Karpas-422 (cell line): Measurements from ENCODE around the gene ABCG4. TPM values are rescaled to one million over a fixed set of nuclear protein-coding genes. Genes with fewer than 3 reads are reported as not detected.
A peak's percentile ranks its signal among the peaks of the same experiment; 100 is the strongest.
"Not testable (repeated sequence)": the region's sequence is repeated elsewhere in the genome, so short reads cannot be mapped to it uniquely, and the experiment has no call there.

Experiments used
- DNase-seq: peaks from one replicate; pipeline ENCODE4 v3.0.0-alpha.2; 2015
- H2AFZ ChIP-seq: fragments of 200-600 bp; sonication (generic); 2 replicates; pipeline ENCODE4 v1.6.1; 2014; ENCODE audit warnings: antibody characterized with exemption, low read length, mixed read lengths
- H3K27ac ChIP-seq: fragments of 200-600 bp; sonication (generic); 2 replicates; pipeline ENCODE4 v1.5.1; 2014; ENCODE audit warnings: mild to moderate bottlenecking, low read length, moderate library complexity
- H3K27me3 ChIP-seq: fragments of 200-600 bp; sonication (generic); 2 replicates; pipeline ENCODE4 v1.6.1; 2014; ENCODE audit warnings: low read length, mixed read lengths
- H3K36me3 ChIP-seq: fragments of 200-600 bp; sonication (generic); 2 replicates; pipeline ENCODE4 v1.6.1; 2014; ENCODE audit warnings: low read length, mixed read lengths; ENCODE audit not compliant: insufficient read depth
- H3K4me1 ChIP-seq: fragments of 200-600 bp; sonication (generic); 2 replicates; pipeline ENCODE4 v1.6.1; 2014; ENCODE audit warnings: mild to moderate bottlenecking, low read length, mixed read lengths
- H3K4me2 ChIP-seq: fragments of 200-600 bp; sonication (generic); 2 replicates; pipeline ENCODE4 v1.6.1; 2014; ENCODE audit warnings: low read length, low read depth, mild to moderate bottlenecking; ENCODE audit not compliant: poor library complexity, severe bottlenecking
- H3K4me3 ChIP-seq: fragments of 200-600 bp; sonication (generic); 2 replicates; pipeline ENCODE4 v1.5.1; 2014; ENCODE audit warnings: mild to moderate bottlenecking, antibody characterized with exemption, low read length, mixed read lengths
- H3K79me2 ChIP-seq: fragments of 200-600 bp; sonication (generic); 2 replicates; pipeline ENCODE4 v1.6.1; 2014; ENCODE audit warnings: mild to moderate bottlenecking, low read length, mixed read lengths
- H3K9ac ChIP-seq: fragments of 200-600 bp; sonication (generic); 2 replicates; pipeline ENCODE4 v1.6.0; 2014; ENCODE audit warnings: low read length
- H3K9me2 ChIP-seq: fragments of 200-600 bp; sonication (generic), shearing (Covaris generic); replicated peaks from 2 replicates; pipeline ENCODE4 v1.6.0; 2014; ENCODE audit warnings: mild to moderate bottlenecking, low read length, moderate library complexity; ENCODE audit not compliant: insufficient read depth
- H3K9me3 ChIP-seq: fragments of 300-700, 200-600 bp; sonication (generic); 2 replicates; pipeline ENCODE4 v1.6.1; 2014; ENCODE audit warnings: low read length, mixed read lengths
- H4K20me1 ChIP-seq: fragments of 200-600 bp; sonication (generic); 2 replicates; pipeline ENCODE4 v1.6.1; 2014; ENCODE audit warnings: mild to moderate bottlenecking, antibody characterized with exemption, low read length, low read depth; ENCODE audit not compliant: insufficient read depth
- total RNA-seq: library from RNA; depleted of rRNA; stranded (reverse); fragments of >200 nt; shearing (Covaris generic); gene quantifications from 2 replicates; pipeline ENCODE4 v1.2.3, GENCODE V29; 2014; ENCODE audit warnings: low replicate concordance; rRNA removed

Gene ABCG4
- not detected in 2 replicates for total RNA-seq

- DNase-seq, result no peak
- Histone ChIP-seq H3K4me2 (no peak within 1 kb of the TSS), H3K9me3 (no peaks in the 10 kb centered on the region), H3K27ac (no peak within 1 kb of the TSS), H3K4me1 (peaks cover 9% of the 10 kb centered on the region), H3K4me3 (no peak within 1 kb of the TSS), H3K27me3 (no peaks in the 10 kb centered on the region), H4K20me1 (no peaks in the 10 kb centered on the region), H3K36me3 (no peaks in the 10 kb centered on the region), H3K9ac (no peak within 1 kb of the TSS), H3K79me2 (no peaks in the 10 kb centered on the region), H2AFZ (no peak within 1 kb of the TSS), H3K9me2 (no peaks in the 10 kb centered on the region)
These were observed at the start of gene ABCG4 for GRCh38 chr11:119149018-119149785. ABCG4 (plus strand) TSS chr11:119149052; CDS start chr11:119149966, 914 bp downstream.

GRCh38 chr11:119099711-119100110 is 49.1 kb upstream of the ABCG4 start:
- H3K79me2 ChIP-seq, result peaks cover 24% of the 10 kb centered on the region
- no peaks in the 10 kb centered on the region for H3K9me2 ChIP-seq
- no peaks in the 10 kb centered on the region for H4K20me1 ChIP-seq
- H3K27me3 ChIP-seq, result no peaks in the 10 kb centered on the region
- H3K27ac ChIP-seq, result 0 out of 2 replicates have a peak overlapping the region, but pooled peaks have one; percentile 81
- peaks cover 7% of the 10 kb centered on the region for H3K36me3 ChIP-seq
- H2AFZ ChIP-seq, result no peak overlapping the region
- DNase-seq, result peak; percentile 28
- H3K9me3 ChIP-seq, result no peaks in the 10 kb centered on the region
- H3K9ac ChIP-seq, result peak overlapping the region; percentile 91; the same call in 1 of the 2 replicates
- H3K4me2 ChIP-seq, result peak overlapping the region; percentile 99
- H3K4me3 ChIP-seq, result peak overlapping the region; percentile 92
- peaks cover 50% of the 10 kb centered on the region for H3K4me1 ChIP-seq

GRCh38 chr11:119100246-119100970 is 48.4 kb upstream of the ABCG4 start:
- H3K9ac ChIP-seq, result peak overlapping the region; percentile 91
- no peaks in the 10 kb centered on the region for H3K27me3 ChIP-seq
- no peak overlapping the region for H2AFZ ChIP-seq
- H3K27ac ChIP-seq, result peak overlapping the region; percentile 81; the same call in 1 of the 2 replicates
- peak overlapping the region; percentile 92 for H3K4me3 ChIP-seq
- H3K9me2 ChIP-seq, result no peaks in the 10 kb centered on the region
- no peaks in the 10 kb centered on the region for H3K9me3 ChIP-seq
- peak overlapping the region; percentile 99 for H3K4me2 ChIP-seq
- H4K20me1 ChIP-seq, result no peaks in the 10 kb centered on the region
- H3K36me3 ChIP-seq, result peaks cover 7% of the 10 kb centered on the region
- peak; percentile 49 for DNase-seq
- H3K79me2 ChIP-seq, result peaks cover 19% of the 10 kb centered on the region
- peaks cover 50% of the 10 kb centered on the region for H3K4me1 ChIP-seq

GRCh38 chr11:119100994-119101758 is 47.7 kb upstream of the ABCG4 start:
- H2AFZ ChIP-seq, result peak overlapping the region; percentile 89; the same call in 1 of the 2 replicates
- H3K9me2 ChIP-seq, result no peaks in the 10 kb centered on the region
- H3K27ac ChIP-seq, result peak overlapping the region; percentile 81
- H3K79me2 ChIP-seq, result peaks cover 19% of the 10 kb centered on the region
- peak overlapping the region; percentile 91 for H3K9ac ChIP-seq
- H3K36me3 ChIP-seq, result peaks cover 7% of the 10 kb centered on the region
- H4K20me1 ChIP-seq, result no peaks in the 10 kb centered on the region
- peaks cover 49% of the 10 kb centered on the region for H3K4me1 ChIP-seq
- H3K9me3 ChIP-seq, result no peaks in the 10 kb centered on the region
- DNase-seq, result peak; percentile 61
- H3K4me2 ChIP-seq, result peak overlapping the region; percentile 99
- H3K27me3 ChIP-seq, result no peaks in the 10 kb centered on the region
- H3K4me3 ChIP-seq, result peak overlapping the region; percentile 92

GRCh38 chr11:119101759-119102423 is 47.0 kb upstream of the ABCG4 start, which contains the start of gene DPAGT1:
DPAGT1 (minus strand) TSS chr11:119101853; CDS start chr11:119101655, 198 bp downstream.
- Histone ChIP-seq H4K20me1 (no peaks in the 10 kb centered on the region), H3K27me3 (no peaks in the 10 kb centered on the region), H3K4me1 (peaks cover 49% of the 10 kb centered on the region), H3K36me3 (peaks cover 4% of the 10 kb centered on the region), H3K4me3 (peak within 1 kb of the TSS; percentile 92), H3K79me2 (peaks cover 19% of the 10 kb centered on the region), H3K9me3 (no peaks in the 10 kb centered on the region), H3K9ac (peak within 1 kb of the TSS; percentile 91), H3K4me2 (peak within 1 kb of the TSS; percentile 99), H3K27ac (peak within 1 kb of the TSS; percentile 81), H2AFZ (peak within 1 kb of the TSS; percentile 89; the same call in 1 of the 2 replicates), H3K9me2 (no peaks in the 10 kb centered on the region)
- DNase-seq, result peak; percentile 91

GRCh38 chr11:119103161-119103664 is 45.6 kb upstream of the ABCG4 start:
- H3K4me1 ChIP-seq, result peaks cover 37% of the 10 kb centered on the region
- H3K9me3 ChIP-seq, H3K36me3 ChIP-seq, H3K27me3 ChIP-seq, DNase-seq, H3K9me2 ChIP-seq, H4K20me1 ChIP-seq, H3K27ac ChIP-seq, H2AFZ ChIP-seq: not testable (repeated sequence)
- H3K79me2 ChIP-seq, result peaks cover 26% of the 10 kb centered on the region
- H3K4me3 ChIP-seq, result peak overlapping the region; percentile 92
- H3K9ac ChIP-seq, result peak overlapping the region; percentile 91; the same call in 1 of the 2 replicates
- peak overlapping the region; percentile 99 for H3K4me2 ChIP-seq

- no peak overlapping the region for H2AFZ ChIP-seq
- peaks cover 31% of the 10 kb centered on the region for H3K79me2 ChIP-seq
- no peak overlapping the region for H3K4me2 ChIP-seq
- H3K27ac ChIP-seq, result no peak overlapping the region
- no peaks in the 10 kb centered on the region for H4K20me1 ChIP-seq
- no peaks in the 10 kb centered on the region for H3K9me2 ChIP-seq
- no peak overlapping the region for H3K9ac ChIP-seq
- H3K27me3 ChIP-seq, result no peaks in the 10 kb centered on the region
- DNase-seq, result peak; percentile 33
- H3K9me3 ChIP-seq, result no peaks in the 10 kb centered on the region
- H3K4me3 ChIP-seq, result no peak overlapping the region
- H3K4me1 ChIP-seq, result peaks cover 37% of the 10 kb centered on the region
- no peaks in the 10 kb centered on the region for H3K36me3 ChIP-seq
These were observed 45.1 kb upstream of the ABCG4 start for GRCh38 chr11:119103793-119104192.
